ENCODE results near the gene PSMD13.
A peak's percentile ranks its signal among the peaks of the same experiment; 100 is the strongest.
"Not testable (repeated sequence)": the region's sequence is repeated elsewhere in the genome, so short reads cannot be mapped to it uniquely, and the experiment has no call there.

Gene PSMD13

GRCh38 chr11:268716-269145 lies 32.0 kb downstream of the PSMD13 start:
- TF ChIP-seq CTCF (conservative IDR thresholded peaks at IDR 0.05), result peak; percentile 48
- H3K27ac ChIP-seq, result not testable (repeated sequence)

GRCh38 chr11:269146-269890 lies 32.5 kb downstream of the PSMD13 start:
- TF ChIP-seq CTCF (conservative IDR thresholded peaks at IDR 0.05) (peak; percentile 29; the same call in 1 of the 2 replicates), ZFX (IDR thresholded peaks at IDR 0.05) (no peak)
- no peak overlapping the region for H3K27ac ChIP-seq

- no peak overlapping the region for H3K27ac ChIP-seq
- TF ChIP-seq CTCF (conservative IDR thresholded peaks at IDR 0.05) (no peak), ZFX (IDR thresholded peaks at IDR 0.05) (no peak)
Measured at GRCh38 chr11:270451-271318, 33.9 kb downstream of the PSMD13 start.

- no peak overlapping the region for H3K27ac ChIP-seq
- TF ChIP-seq ZFX (IDR thresholded peaks at IDR 0.05), result no peak
- no peak for TF ChIP-seq CTCF (conservative IDR thresholded peaks at IDR 0.05)
Measured at GRCh38 chr11:271319-271715, 34.5 kb downstream of the PSMD13 start.

GRCh38 chr11:272195-272930 lies 35.6 kb downstream of the PSMD13 start:
- no peak overlapping the region for H3K27ac ChIP-seq

GRCh38 chr11:272931-273198 lies 36.1 kb downstream of the PSMD13 start:
- no peak overlapping the region for H3K27ac ChIP-seq
- TF ChIP-seq CTCF (conservative IDR thresholded peaks at IDR 0.05) (no peak), ZFX (IDR thresholded peaks at IDR 0.05) (no peak)

More at GRCh38 chr11:272195-272930, 35.6 kb downstream of the PSMD13 start:
- no peak for TF ChIP-seq ZFX (IDR thresholded peaks at IDR 0.05)
- TF ChIP-seq CTCF (conservative IDR thresholded peaks at IDR 0.05), result no peak

- H3K27ac ChIP-seq, result no peak overlapping the region
- TF ChIP-seq CTCF (conservative IDR thresholded peaks at IDR 0.05) (no peak), ZFX (IDR thresholded peaks at IDR 0.05) (no peak)
Measured at GRCh38 chr11:276219-276618, 39.4 kb downstream of the PSMD13 start.

Data from C4-2B (cell line).